GM18517 (cell line): ENCODE results near the gene VAV1.
"Not testable (repeated sequence)": the region's sequence is repeated elsewhere in the genome, so short reads cannot be mapped to it uniquely, and the experiment has no call there.

Source experiments
- ATAC-seq: cut with Tn5 transposase; IDR thresholded peaks from one replicate; pipeline ENCODE4 v1.9.1; 2021; ENCODE audit warnings: mild to moderate bottlenecking, moderate library complexity; ENCODE audit not compliant: unreplicated experiment

The VAV1 gene

DNA sequence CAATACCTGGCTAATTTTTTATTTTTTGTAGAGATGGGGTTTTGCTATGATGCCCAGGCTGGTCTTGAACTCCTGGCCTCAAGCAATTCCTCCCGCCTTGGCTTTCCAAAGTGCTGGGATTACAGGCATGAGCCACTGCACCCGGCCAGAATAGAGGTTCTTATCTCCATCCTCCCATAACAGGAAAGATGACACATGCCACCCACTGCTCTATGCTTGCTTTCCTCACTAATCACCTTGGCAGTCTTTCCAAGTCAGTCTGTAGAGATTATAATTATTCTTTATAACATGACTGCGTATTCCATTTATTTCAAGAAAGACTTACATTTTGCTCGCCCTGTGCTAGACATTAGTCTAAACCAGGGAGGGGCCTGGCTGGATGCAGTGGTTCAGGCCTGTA is 6.7 kb downstream of the VAV1 start:
- no peak for ATAC-seq

DNA sequence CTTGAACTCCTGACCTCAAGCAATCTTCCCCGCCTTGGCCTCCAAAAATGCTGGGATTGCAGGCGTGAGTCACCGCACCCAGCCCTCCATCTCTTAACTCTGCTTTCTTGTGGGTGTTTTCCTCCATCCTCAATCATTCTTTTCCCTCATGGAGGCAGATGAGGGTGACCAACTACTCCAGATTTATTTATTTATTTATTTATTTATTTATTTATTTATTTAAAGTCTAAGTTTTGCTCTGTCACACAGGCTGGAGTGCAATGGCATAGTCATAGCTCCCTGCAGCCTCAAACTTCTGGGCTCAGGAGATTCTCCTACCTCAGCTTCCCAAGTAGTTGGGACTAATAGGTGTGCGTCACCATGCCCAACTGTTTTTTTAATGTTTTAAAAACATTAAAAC is 14.9 kb downstream of the VAV1 start:
- ATAC-seq: no peak

DNA sequence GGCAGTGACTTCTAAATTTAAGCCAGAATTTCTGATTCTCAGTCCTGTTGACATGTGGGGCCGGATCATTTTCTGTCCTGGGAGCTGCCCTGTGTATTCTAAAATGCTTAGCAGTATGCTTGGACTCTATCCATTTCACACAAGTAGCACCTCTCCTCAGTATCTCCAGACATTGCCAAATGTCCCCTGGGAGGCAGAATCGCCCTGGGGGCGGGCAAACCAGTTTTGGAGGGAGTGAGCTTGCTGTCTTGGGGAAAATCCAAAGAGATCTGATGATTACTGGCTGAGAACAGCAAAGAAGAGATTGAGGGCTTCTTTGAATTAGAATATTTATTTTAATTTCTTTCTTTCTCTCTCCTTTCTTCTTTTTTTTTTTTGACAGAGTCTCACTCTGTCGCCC is 16.4 kb downstream of the VAV1 start:
- no peak for ATAC-seq

DNA sequence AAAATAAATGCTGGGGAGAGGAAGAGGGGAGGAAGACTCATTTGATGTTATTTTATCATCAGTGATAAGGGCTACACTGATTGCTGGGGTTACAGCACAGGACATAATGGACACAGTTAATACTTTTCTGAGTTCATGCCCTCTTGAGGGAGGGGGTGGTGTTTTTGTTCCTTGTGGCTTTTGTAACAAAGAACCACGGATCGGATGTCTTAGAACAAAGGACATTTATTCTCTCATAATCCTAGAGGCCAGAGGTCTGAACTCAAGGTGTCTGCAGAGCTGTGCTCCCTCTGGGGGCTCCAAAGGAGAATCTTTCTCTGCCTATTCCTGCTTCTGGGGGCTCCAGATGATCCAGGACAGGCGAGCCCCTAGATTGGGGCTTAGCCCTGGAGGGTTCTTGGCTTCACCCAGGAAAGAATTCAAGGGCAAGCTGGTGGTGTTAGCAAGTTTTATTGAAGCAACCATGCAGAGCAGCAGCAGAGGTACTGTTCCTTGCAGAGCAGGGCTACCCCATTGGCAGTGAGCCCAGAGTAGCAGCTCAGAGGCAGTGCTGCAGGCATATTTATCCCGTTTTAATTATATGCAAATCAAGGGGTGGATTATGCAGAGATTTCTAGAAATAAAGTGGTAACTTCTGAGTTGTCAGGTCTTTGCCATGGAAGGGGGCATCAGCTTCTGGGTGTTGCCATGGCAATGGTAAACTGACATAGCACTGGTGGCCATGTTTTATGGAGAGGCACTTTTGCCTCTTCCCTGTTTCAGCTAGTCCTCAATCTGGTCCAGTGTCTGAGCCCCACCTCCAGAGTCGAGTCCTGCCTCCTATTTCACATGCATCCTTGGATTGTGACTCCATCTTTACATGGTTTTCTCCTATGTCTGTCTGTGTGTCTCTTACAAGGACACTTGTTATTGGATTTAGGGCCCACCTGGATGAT is 18.0 kb downstream of the VAV1 start:
- no peak for ATAC-seq

DNA sequence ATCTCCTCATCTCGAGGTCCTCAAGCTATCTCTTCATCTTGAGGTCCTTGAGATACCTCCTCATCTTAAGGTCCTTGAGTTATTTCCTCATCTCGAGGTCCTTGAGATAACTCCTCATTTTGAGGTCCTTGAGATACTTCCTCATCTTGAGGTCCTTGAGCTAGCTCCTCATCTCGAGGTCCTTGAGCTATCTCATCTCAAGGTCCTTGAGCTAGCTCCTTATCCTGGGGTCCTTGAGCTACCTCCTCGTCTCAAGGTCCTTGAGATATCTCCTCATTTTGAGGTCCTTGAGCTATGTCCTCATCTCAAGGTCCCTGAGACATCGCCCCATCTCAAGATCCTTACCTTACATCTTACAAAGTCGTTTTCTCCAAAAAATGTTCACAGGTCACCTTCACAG is 18.7 kb downstream of the VAV1 start:
- ATAC-seq: no peak

DNA sequence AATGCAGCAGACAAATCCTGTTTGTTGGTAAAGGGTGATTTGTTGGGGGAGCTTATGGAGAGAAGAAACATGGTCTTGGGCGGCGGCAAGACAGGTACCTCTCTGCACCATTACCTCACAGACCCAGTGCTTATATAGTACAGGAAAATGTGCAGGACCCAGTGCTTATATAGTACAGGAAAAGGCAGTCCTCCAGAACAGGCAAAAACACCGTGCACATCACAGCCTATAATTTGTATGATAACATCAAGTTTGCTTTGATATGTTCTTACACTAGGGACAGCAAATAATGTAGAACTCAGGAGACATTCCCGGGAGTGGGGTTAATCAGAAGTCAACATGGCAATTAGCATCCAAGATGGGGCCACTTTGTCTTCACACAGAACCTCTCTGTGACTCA is 20.9 kb downstream of the VAV1 start:
- no peak for ATAC-seq

DNA sequence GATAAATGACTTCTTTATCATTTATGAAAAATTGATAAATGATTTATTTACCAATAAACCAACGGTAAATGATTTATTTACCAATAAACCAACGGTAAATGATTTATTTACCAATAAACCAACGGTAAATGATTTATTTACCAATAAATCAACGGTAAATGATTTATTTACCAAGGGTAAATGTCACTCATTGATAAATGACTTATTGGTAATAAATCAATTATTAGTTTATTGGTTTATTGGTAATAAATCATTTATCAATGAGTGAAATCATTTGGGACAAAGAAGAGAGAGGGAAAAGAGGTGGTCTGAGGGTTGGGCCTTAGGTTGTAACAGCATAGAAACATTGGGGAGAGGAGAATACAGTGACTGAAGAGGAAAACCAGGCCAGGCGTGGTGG is 21.5 kb downstream of the VAV1 start:
- no peak for ATAC-seq

DNA sequence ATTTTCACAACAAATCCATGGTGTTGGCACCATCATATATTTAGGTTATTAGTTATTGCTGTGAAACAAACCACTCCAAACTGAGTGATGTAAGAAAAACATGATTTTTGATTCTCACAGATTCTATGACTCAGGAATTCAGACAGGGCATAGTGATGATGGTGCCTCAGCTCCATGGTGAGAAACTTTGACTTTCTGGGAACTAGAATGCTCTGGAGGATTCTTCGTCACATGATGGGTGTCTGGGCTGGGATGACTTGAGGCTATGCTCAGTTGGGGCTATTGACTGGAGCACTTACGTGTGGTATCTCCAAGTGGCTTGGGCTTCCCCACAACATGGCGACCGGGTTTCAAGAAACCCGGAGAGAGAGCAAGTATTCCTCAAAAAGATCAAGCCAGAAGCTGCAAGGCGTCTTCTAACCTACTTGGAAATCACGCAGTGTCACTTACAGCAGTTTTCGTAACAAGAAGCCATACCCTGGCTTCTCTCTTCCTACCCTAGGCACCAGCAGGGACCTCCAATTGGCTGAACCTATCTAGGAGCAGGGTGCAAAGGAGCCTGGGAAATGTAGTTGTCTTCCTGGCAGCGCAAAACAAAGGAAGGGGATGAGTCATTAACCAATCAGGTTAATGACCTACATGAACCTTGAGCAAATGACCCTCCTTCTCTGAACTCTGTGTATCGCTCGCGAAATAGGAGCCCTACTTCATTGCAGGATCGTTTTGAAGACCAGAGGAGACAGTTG is 22.4 kb downstream of the VAV1 start:
- no peak for ATAC-seq

DNA sequence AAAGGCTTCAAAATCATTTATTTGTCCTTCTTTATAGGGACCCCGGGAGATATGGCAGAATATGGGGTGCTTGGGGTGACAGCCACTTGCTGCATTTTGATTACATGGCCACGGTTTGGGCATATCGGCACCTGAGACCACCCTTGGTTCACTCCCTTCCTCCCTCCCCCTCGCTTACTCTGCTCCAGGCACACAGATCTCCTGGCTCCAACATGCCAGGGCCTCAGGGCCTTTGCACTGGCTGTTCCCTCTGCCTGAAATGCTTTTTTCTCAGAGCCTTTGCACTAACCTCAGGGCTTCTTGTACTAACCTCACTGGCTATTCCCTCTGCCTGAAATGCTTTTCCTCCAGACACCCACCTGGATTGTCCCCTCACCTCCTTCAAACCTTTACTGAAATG is 23.8 kb downstream of the VAV1 start:
- no peak for ATAC-seq

DNA sequence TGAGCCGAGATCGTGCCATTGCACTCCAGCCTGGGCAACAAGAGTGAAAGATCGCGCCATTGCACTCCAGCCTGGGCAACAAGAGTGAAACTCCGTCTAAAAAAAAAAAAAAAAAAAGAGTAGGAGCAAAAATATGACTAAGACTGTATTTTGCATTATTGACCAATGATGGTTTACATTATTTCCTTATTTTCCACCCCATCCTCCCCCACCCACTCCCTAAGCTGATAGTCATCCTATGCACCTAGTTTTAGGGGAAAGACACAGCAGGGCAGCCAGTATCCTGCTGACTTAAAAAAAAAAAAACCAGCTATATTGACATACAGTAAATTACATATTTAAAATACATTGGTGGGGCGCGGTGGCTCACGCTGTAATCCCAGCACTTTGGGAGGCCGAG is 25.1 kb downstream of the VAV1 start:
- no peak for ATAC-seq

DNA sequence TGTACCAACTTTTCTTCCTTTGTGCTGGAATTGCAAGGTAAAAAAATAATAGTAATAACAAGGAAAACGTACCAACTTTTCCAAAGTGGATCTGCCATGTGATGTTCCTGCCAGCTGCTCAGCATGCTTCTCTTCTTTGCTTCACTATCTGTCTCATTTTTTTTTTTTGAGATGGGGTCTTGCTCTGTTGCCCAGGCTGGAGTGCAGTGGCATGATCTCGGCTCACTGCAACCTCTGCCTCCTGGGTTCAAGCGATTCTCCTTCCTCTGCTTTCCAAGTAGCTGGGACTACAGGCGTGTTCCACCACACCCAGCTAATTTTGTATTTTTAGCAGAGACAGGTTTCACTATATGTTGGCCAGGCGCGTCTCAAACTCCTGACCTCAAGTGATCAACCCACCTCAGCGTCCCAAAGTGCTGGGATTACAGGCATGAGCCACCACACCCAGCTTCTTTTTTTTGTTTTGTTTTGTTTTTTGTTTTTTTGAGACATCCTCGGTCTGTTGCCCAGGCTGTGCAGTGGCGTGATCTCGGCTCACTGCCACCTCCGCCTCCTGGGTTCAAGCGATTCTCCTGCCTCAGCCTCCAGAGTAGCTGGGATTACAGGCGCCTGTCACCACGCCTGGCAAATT is 27.8 kb downstream of the VAV1 start:
- ATAC-seq: not testable (repeated sequence)

DNA sequence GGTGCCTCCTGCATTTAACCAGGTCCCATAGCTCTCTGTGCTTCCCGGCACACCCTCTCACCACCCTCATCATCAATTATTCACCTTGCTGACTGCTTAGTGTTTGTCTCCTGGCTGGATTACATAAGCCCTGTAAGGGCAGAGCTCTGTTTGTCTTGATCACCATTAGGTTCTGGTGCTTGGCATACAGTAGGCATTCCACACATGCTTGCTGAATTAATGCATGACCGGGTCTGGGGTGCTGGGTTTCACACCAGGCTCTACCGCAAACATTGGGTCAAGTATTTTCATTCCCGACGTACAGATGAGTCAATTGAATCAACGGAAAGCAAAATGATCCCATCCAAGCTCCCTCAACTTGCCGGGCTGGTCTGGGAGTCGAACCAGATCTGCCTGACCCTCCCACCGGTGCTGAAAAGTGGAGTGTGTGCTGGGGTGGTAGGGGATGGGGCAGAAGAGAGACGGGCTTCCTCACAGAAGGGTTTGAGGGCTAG is 28.5 kb downstream of the VAV1 start:
- ATAC-seq: no peak

DNA sequence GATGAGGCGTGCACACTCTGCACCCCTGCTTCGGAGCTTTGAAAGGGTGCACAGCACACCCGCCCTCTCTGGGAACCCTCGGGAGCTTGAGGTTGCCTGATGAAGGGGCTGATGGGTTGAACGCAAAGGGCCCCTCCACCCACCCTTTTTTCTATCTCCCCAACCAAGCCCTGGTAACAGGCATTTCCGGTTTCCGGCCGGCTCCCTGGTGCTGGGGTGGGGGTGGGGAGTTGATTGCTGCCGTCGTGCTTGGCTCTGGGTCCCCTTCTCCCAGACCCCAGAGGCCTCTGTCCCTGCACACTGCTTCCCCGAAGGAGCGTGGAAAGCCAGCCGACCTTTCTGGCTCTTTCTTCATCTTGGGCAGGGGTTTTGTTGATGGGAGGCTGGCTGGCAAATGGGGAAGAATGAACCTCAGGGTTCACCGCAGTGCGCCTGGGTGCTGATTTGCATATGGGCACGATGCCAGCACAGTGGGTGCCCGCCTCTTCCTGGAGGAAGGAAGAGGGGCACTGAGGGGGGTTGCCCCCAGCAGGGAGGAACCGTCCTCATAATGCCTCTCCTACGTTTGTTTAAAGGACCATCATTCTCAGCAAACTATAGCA is 29.1 kb downstream of the VAV1 start:
- ATAC-seq: no peak

DNA sequence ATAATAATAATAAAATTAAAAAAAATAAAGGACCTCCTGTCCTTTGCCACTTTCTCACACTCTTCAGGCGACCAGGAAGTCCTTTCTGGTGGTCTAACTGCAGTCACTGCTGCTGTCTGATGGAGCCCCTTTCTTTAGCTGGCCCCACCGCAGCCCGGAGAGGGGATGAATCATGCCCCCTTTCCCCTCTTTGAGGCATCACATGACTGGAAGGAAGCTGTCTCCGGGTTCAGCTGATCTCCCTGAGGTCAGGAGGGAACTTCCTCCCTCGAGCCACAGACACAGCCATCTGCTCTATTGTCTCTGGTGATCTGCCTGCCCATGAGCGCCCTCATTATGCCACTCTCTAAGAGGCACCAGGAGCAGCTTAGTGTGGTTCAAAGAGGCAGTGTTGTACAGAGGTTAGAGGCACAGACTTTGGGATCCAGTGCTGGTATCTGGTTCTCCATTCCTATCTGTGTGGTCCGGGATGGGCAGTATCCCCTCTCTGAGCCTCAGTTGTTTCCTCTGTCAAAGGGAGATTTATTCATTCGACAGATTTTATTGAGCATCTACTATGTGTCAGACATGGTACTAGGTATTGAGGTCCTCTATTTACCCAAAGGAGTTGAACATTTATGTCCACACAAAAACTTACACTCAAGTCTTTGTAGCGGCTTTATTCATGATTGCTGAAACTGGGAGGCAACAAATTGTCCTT is 30.0 kb downstream of the VAV1 start:
- ATAC-seq: no peak

DNA sequence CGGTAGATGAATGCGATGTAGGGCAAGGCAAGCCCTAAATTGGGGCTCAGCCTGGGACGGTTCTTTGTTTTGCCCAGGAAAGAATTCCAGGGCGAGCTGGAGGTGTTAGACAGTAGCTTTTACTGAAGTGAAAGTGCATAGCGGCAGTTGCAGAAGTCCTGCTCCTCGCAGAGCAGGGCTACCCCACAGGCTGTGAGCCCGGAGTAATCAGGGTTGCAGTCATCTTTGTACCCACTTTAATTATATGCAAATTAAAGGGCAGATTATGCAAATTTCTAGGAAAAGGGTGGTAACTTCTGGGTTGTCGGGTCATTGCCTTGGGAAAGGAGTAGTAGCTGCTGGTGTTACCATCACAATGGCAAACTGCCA is 30.5 kb downstream of the VAV1 start:
- ATAC-seq: no peak

DNA sequence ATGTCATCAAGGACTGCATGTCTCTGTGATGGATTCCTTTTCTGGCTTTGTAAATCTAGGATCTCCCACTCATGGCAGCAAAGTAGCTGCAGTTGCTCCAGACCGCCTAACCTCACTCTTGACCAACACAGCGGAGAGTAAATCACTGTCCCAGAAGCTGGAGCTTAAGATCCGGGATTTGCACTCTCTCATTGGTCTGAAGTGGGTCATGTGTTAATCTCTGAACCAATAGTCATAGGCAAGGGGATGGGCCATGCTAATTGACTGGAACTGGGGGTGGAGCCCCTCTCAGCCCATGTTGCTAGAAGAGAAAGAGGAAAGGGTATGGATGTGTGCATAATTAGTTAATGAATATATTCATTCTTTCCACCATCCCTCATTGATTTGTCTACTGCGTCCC is 34.0 kb downstream of the VAV1 start:
- no peak for ATAC-seq

DNA sequence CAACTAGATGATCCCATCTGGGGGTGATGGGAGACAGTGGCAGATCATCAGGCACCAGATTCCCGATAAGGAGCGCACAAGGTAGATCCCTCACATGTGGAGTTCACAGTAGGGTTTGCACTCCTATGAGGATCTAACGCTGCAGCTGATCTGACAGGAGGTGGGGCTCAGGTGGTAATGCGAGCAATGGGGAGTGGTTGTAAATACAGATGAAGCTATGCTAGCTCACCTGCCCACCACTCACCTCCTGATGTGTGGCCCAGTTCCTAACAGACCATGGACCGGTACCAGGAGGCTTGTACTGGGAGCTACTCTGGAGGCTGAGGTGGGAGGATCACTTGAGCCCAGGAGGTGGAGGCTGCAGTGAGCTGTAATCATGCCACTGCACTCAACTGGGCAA is 34.8 kb downstream of the VAV1 start:
- no peak for ATAC-seq

DNA sequence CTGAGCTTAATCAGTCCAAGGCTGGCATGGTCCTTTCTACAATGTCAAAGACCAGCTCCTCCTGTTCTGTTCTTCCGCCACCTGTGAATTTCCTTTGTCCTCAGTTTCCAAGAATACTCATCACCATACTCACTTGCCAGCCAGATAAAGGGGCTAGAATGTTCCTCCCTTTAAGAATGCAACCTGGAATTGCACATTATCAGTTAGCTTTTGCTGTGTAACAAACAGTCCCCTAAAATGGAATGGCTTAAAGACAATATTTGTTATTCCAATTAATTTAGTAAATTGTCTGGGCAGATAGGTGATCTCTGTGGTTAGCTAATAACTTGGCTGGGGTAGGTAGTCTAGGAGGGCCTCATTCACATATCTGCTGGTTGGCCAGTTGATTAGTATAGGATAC is 36.0 kb downstream of the VAV1 start:
- no peak for ATAC-seq

DNA sequence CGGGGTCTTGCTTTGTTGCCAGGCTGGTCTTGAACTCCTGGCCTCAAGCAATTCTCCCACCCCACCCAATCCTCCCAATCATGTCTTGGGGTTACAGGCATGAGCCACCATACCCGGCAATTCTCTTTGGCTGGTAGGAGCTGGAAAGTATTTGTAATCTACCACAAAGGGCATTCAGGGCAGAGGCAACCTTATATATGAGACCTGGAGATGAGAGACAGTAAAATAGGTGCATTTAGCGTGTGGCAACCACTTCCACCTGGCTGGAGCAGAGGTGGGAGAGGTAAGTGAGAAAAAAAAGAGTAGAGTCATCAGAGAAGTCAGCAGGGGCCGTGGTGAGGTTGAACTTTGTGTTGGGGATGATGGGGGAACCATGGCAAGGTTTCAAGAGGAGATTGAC is 36.8 kb downstream of the VAV1 start:
- ATAC-seq: no peak

DNA sequence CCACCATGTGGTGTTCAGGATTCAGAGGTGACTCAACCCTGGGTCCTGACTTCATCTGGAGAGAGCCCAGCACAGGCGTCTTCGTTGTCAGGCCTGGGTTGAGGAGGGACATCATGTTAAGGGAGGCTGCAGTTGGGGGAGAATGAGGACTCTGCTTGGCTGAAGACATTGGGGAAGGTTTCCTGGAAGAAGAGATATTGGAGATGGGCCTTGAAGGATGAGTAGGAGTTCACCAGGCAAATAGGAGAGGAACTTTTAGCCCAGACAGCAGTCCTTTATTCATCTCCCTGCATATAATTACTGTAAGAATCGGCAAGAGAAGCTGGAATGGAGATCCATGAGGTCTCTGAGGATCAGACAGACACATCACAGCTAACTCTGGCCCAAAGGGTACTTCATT is 38.9 kb downstream of the VAV1 start:
- ATAC-seq: no peak

DNA sequence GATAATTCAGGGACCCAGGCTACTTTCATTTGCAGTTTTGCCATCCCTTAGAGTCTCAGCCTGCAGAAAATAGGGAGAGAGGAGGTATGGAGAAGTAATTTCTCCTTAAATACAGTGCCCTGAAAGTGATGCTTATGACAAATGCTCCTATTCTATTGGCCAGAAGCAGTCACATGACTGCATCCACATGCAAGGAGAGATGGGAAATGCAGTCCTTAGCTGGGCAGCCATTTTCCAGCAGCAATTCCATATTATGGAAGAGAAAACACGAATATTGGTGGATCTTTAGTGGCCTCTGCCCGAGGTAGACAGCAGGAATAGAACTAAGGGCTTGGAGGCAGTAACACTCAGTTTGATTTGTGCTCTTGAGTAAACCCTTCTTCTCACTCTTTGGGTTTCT is 39.4 kb downstream of the VAV1 start:
- no peak for ATAC-seq
